ENCODE data around the gene FAM50A. TPM values are rescaled to one million over a fixed set of nuclear protein-coding genes. Genes with fewer than 3 reads are reported as not detected.

FAM50A gene
- total RNA-seq, 1 experiment from 2014 or later, result 53.8 TPM

DNA sequence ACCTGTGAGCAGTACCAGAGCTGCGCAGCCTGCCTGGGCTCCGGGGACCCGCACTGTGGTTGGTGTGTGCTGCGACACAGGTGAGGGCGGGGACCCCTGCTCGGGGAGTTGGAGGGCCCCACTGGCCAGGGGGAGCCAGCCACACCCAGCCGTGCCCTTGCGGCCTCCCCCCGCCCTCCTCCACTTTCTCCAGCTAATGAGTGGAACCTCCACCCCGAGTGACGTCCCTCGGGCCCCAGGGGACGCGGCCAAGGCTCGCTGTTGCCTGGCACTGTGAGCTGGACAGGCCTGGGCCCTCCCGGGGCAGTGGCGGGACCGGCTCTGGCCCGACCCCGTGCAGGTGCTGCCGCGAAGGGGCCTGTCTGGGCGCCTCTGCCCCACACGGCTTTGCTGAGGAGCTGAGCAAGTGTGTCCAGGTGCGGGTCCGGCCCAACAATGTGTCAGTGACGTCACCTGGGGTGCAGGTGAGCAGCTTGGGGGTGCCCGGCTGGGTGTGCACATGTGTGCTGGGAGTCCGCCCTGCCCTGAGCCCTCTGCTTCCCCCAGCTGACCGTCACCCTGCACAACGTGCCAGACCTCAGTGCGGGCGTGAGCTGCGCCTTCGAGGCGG, 19.8 kb downstream of the FAM50A start:
- Histone ChIP-seq H3K4me1 (ENCODE audit: insufficient read depth, low read length) (no peaks in the 10 kb centered on the region), H4K20me1 (ENCODE audit: low read length) (no peaks in the 10 kb centered on the region), H3K9me3 (ENCODE audit: low read length) (no peaks in the 10 kb centered on the region), H3K4me2 (ENCODE audit: low read length) (no peak overlapping the region), H3K9ac (ENCODE audit: low read length) (no peak overlapping the region), H3K27me3 (ENCODE audit: low read length) (no peaks in the 10 kb centered on the region), H3F3A (ENCODE audit: low read length, unreplicated experiment) (no peaks in the 10 kb centered on the region), H3K79me2 (ENCODE audit: low read length) (peaks cover 13% of the 10 kb centered on the region), H3K27ac (ENCODE audit: low read length) (no peak overlapping the region), H3K36me3 (ENCODE audit: low read depth, low read length) (no peaks in the 10 kb centered on the region; the same call in 1 of the 2 replicates), H2AFZ (ENCODE audit: low read length) (no peak overlapping the region), H3K9me2 (replicated peaks; ENCODE audit: low read length) (no peaks in the 10 kb centered on the region), H3K4me3 (ENCODE audit: low read length) (no peak overlapping the region)
- intact Hi-C loops (cut with micrococcal nuclease), result no loop called here
- no TSS peak for BruUV-seq (replicated peaks)
- ChIA-PET POLR2A (ENCODE audit: unreplicated experiment) (no interaction called here), CTCF (no interaction called here)
- ATAC-seq (no peak), DNase-seq (no peak)
- TF ChIP-seq EZH2 (IDR thresholded peaks at IDR 0.05; ENCODE audit: low read length, unreplicated experiment) (no peak), EZH2phosphoT487 (IDR thresholded peaks at IDR 0.05; ENCODE audit: borderline replicate concordance, low read length) (no peak)
- TF ChIP-seq, protein P1, sequence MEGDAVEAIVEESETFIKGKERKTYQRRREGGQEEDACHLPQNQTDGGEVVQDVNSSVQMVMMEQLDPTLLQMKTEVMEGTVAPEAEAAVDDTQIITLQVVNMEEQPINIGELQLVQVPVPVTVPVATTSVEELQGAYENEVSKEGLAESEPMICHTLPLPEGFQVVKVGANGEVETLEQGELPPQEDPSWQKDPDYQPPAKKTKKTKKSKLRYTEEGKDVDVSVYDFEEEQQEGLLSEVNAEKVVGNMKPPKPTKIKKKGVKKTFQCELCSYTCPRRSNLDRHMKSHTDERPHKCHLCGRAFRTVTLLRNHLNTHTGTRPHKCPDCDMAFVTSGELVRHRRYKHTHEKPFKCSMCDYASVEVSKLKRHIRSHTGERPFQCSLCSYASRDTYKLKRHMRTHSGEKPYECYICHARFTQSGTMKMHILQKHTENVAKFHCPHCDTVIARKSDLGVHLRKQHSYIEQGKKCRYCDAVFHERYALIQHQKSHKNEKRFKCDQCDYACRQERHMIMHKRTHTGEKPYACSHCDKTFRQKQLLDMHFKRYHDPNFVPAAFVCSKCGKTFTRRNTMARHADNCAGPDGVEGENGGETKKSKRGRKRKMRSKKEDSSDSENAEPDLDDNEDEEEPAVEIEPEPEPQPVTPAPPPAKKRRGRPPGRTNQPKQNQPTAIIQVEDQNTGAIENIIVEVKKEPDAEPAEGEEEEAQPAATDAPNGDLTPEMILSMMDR (conservative IDR thresholded peaks at IDR 0.05; ENCODE audit: low read depth, low read length), result no peak

DNA sequence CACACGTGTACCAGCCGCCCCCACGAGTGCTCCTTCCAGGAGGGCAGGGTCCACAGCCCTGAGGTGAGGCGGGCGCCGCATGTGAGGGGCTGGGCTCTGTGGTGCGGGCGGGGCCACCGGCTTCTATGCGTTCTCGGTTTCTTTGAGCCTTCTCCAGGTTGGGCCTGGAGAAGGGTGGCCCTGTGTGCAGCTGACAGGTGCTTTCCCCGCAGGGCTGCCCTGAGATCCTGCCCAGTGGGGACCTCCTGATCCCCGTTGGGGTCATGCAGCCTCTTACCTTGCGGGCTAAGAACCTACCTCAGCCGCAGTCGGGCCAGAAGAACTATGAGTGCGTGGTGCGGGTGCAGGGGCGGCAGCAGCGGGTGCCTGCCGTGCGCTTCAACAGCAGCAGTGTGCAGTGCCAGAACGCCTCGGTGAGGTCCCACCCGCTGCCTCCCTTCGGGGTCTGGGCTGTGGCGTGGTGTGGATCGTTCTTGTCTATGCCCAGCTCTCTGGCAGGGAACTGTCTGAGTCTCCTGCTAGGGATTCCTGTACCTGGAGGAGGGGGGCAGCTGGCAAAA, 20.9 kb downstream of the FAM50A start:
- POLR2A ChIA-PET (ENCODE audit: unreplicated experiment), result no interaction called here
- no peaks in the 10 kb centered on the region for H3F3A ChIP-seq (ENCODE audit: low read length, unreplicated experiment)
- no peaks in the 10 kb centered on the region for H3K27me3 ChIP-seq (ENCODE audit: low read length)
- TF ChIP-seq EZH2 (IDR thresholded peaks at IDR 0.05; ENCODE audit: low read length, unreplicated experiment), result no peak
- TF ChIP-seq, protein P1 (conservative IDR thresholded peaks at IDR 0.05; ENCODE audit: low read depth, low read length), result no peak
- no peak for TF ChIP-seq EZH2phosphoT487 (IDR thresholded peaks at IDR 0.05; ENCODE audit: borderline replicate concordance, low read length)
- no TSS peak for BruUV-seq (replicated peaks)
- no peak overlapping the region for H3K27ac ChIP-seq (ENCODE audit: low read length)
- H3K9ac ChIP-seq (ENCODE audit: low read length), result no peak overlapping the region
- CTCF ChIA-PET, result no interaction called here
- H3K9me3 ChIP-seq (ENCODE audit: low read length), result no peaks in the 10 kb centered on the region
- intact Hi-C loops (cut with micrococcal nuclease), result no loop called here
- H2AFZ ChIP-seq (ENCODE audit: low read length), result no peak overlapping the region
- H3K36me3 ChIP-seq (ENCODE audit: low read depth, low read length), result no peaks in the 10 kb centered on the region; the same call in 1 of the 2 replicates
- peaks cover 2% of the 10 kb centered on the region for H3K79me2 ChIP-seq (ENCODE audit: low read length)
- no peaks in the 10 kb centered on the region for H4K20me1 ChIP-seq (ENCODE audit: low read length)
- DNase-seq, result no peak
- no peak overlapping the region for H3K4me2 ChIP-seq (ENCODE audit: low read length)
- no peaks in the 10 kb centered on the region for H3K9me2 ChIP-seq (replicated peaks; ENCODE audit: low read length)
- no peaks in the 10 kb centered on the region for H3K4me1 ChIP-seq (ENCODE audit: insufficient read depth, low read length)
- no peak for ATAC-seq
- no peak overlapping the region for H3K4me3 ChIP-seq (ENCODE audit: low read length)

DNA sequence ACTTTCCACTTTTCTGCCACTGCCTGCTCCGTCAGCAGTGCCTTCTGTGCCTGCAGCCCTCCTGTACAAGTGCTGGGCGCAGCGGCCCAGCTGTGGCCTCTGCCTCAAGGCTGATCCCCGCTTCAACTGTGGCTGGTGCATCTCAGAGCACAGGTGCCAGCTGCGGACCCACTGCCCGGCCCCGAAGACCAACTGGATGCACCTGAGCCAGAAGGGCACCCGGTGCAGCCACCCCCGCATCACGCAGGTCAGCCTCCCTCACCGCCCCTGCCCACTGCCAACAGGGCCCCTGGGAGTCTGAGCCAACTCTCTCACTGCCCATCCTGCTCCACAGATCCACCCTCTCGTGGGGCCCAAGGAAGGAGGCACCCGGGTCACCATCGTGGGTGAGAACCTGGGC, 21.7 kb downstream of the FAM50A start:
- Histone ChIP-seq H3K36me3 (ENCODE audit: low read depth, low read length) (no peaks in the 10 kb centered on the region; the same call in 1 of the 2 replicates), H3K27ac (ENCODE audit: low read length) (no peak overlapping the region), H3K4me2 (ENCODE audit: low read length) (no peak overlapping the region), H4K20me1 (ENCODE audit: low read length) (no peaks in the 10 kb centered on the region), H3K4me1 (ENCODE audit: insufficient read depth, low read length) (no peaks in the 10 kb centered on the region), H3K9me2 (replicated peaks; ENCODE audit: low read length) (no peaks in the 10 kb centered on the region), H3F3A (ENCODE audit: low read length, unreplicated experiment) (no peaks in the 10 kb centered on the region), H3K27me3 (ENCODE audit: low read length) (no peaks in the 10 kb centered on the region), H3K9me3 (ENCODE audit: low read length) (no peaks in the 10 kb centered on the region), H3K79me2 (ENCODE audit: low read length) (no peaks in the 10 kb centered on the region), H3K4me3 (ENCODE audit: low read length) (no peak overlapping the region), H3K9ac (ENCODE audit: low read length) (no peak overlapping the region), H2AFZ (ENCODE audit: low read length) (no peak overlapping the region)
- TF ChIP-seq, protein P1 (conservative IDR thresholded peaks at IDR 0.05; ENCODE audit: low read depth, low read length), result no peak
- TF ChIP-seq EZH2phosphoT487 (IDR thresholded peaks at IDR 0.05; ENCODE audit: borderline replicate concordance, low read length), result no peak
- no peak for TF ChIP-seq EZH2 (IDR thresholded peaks at IDR 0.05; ENCODE audit: low read length, unreplicated experiment)
- DNase-seq (no peak), ATAC-seq (no peak)
- BruUV-seq (replicated peaks), result no TSS peak
- ChIA-PET CTCF (no interaction called here), POLR2A (ENCODE audit: unreplicated experiment) (no interaction called here)
- intact Hi-C loops (cut with micrococcal nuclease), result no loop called here

Measured in PC-3 (cell line).